Activated T-helper 1 cell treated with Interleukin-2 at 50 U/mL for 16 hours (primary cell): ENCODE results near the gene NLRP6.
"Not testable (repeated sequence)": the region's sequence is repeated elsewhere in the genome, so short reads cannot be mapped to it uniquely, and the experiment has no call there.

Source experiments
- DNase-seq: peaks from one replicate; pipeline ENCODE4 v3.0.0-alpha.2; 2020; ENCODE audit warnings: low read depth

NLRP6 gene

DNA sequence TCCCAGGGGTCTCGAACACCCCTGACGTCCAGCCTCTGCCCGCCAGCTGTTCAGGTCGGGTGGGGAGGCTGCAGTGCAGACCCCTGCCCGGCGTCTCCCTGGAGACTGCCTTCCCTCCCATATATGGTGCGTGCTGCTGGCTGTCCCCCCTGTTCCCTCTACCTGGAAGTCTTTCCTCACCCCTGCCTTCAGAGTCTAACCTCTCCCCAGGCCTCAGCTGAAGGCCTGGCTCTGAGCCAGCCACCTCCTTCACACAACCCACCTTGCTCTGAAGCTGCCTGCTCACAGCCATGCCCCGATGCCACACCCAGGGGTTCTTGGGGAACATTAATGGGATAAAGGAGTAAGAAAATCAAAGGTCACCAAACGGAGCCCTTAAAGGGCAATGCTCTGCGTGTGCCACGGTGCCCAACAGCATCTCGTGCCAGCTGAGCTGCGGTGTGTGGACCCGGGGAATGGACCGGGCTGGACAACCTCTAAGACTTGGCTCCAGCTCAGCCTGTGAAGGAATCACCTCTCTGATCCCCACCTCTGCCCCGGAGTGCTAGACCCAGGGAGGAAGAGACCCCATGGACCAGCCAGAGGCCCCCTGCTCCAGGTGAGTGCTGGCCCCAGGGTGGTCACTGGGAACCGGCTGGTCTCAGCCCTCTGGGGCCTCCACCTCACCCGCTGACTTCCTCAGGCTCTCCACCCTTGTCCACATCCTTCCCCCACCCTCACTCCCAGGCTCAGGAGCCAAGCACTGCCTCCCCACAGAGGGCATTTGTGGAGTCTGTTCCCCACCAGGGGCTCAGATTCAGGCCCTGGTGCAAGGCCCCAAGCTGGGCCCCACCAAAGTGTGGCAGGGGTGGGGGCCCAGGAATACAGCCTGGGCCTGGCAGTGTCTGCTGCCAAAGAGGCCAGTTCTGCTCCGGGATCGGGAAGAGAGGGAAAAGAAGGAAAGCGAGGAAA, at the start of gene NLRP6:
NLRP6 (plus strand) TSS at position 407 of the 951 bp plus-strand sequence; CDS start at position 570, 163 bp downstream.
- DNase-seq, result no peak

DNA sequence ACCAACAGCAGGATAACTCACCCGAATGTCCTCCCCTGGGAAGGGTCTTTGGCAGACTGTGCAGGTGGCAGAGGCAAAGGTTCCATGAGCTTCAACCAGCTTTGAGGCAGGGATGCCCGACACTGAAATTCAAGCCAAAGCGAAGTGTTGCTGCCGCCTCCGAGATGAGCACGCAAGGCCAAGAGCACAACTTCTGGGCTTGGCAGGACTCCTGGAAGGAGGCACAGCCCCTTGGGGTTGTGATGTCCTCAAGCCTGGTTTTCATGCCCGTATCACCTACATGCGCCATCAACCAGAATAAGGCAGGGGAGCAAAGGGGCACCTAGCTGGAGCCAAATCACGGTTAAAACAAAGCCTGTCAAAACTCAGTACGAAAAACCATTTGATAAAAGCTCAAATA, 47.8 kb upstream of the NLRP6 start:
- no peak for DNase-seq

DNA sequence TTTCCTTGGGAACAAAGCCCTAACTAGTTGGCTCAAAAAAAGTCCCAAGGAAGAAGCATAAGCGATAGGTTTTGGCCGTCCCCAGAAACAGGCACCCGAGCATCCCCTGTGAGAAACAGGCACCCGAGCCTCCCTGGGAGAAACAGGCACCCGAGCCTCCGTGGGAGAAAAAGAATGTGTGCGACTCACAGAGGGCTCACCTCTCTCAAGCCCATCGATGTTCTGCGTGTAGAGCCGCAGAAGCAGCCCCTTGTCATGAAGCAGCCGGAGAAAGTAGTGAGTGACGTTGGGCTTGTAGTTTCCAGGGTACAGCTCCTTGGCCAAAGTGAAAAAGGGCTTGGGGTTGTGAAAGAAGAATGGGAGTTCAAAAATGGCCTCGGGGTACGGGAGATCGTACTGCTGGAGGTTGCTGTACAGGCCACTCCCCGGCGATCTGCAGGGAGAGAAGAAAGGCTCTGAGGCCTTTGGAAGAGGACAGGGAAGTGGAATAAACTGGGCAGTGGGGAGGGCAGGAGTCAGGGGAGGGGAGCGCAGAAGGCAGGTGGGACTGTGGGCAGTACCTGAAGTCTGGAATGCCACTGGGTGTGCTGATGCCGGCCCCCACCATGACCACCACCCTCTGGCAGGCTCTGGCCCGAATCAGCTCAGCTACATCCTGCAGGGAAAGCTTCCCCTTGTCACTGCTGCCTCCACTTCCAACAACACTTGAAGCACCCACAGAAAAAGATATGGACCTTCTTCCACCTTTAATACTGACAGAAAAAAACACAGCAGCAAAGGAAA, 45.2 kb upstream of the NLRP6 start:
- DNase-seq, result no peak

DNA sequence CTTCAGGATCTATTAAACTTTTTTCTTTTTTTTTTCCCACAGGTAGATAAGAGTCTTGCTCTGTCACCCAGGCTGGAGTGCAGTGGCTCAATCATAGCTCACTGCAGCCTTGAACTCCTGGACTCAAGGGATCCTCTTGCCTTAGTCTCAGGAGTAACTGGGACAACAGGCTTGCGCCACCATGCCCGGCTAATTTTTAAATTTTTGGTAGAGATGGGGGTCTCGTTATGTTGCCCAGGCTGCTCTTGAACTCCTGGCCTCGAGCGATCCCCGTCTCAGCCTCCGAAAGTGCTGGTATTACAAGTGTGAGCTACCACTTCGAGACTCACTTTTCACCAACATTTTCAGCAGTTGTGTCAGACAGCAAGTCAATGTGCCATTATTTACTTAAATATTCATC, 43.0 kb upstream of the NLRP6 start:
- DNase-seq, result no peak

DNA sequence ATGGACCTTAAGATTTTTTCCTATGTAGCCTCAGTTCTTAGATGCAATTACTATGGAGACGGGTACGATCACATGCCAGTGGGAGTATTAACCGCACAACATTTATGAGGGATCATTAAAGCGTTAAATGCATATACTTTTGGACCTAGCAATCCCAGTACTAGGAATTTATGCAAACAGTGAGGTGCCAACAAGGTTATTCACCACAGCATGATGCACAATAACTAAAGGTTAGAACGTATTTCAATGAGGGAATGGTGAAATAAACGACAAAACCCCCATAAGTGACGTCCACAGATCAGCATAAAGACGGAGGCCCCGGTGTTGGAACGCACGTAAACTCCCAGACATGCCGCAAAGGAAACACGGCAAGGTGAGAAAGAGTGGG, 42.6 kb upstream of the NLRP6 start:
- peak; percentile 26 for DNase-seq

DNA sequence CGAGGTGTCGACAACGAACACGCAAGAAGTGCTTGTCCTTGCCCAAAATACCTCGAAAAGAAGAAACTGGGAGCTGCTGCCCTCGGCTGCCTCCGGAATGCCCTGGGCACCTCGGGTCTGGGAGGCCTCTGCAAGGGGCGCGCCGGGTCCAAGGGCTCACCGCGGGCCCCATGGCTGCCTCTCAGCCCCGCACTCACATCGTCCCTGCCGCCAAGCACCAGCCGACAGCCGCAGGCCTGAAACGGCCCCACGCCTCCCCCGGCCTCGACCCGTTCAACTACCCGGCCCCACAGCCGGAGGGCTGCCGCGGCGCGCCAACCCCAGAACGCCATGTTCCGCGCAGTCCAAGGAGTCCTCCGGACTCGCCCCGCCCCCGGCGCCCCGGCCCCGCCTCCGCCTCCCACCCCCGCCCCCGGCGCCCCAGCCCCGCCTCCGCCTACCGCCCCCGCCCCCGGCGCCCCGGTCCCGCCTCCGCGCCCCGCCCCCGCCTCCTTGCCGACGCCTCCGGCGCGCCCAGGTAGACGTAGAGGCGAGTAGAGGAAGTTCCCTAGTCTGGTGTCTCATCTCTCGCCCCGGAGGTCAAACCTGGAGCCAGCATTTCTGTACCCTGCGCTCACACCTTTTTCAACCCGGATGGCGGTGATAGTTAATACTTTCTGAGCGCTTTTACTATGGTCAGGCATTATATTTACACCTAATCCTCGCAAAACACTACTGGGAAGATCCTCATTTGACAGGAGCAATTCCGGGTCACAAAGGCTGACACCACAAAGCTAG, 42.0 kb upstream of the NLRP6 start, which contains the start of gene SIRT3:
SIRT3 (minus strand) TSS at position 346 of the 777 bp plus-strand sequence; CDS start at position 332, 14 bp downstream.
- DNase-seq, result peak; percentile 75

DNA sequence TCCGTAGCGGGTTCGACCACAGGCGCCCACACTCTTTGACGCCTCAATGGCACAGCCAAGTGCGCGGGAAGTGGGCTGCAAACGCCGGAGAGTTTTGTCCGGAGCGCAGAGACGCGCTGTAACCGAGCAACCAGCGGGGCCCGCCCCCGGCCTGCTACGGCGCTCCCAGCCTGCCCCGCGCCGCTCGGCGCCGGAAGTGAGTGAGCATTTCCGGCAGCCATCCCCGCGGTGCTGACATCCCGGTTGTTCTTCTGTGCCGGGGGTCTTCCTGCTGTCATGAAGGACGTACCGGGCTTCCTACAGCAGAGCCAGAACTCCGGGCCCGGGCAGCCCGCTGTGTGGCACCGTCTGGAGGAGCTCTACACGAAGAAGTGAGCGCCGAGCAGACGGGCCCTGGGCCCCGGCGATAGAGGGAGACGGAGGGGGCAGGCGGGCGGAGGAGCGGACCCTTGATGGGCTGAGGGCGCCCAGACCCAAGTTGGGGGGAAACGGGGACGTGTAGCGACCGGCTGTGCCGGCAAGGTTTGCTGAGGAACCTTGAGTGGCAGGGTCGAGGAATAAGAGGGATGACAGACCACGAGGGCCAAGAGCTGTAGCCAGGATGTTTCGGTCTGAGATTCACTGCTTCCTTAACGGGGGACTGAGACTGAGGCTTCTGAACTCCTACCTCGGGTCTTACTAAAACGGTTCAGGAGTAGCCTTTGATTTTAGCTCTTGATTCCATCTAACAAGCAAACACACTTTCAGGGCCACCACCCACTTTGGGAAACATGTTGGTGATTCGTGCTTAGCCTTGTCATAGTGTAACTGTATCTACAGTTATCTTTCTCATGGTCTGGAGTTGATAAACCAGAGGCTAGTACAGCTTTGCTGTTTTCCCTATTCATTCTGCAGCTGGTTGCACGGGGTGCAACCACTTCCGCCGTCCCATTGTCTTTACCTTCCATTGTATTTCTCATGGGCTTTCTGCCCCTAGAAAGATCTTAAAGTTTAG, 41.1 kb upstream of the NLRP6 start, which contains the start of gene PSMD13:
PSMD13 (plus strand) TSS at position 203 of the 994 bp plus-strand sequence; CDS start at position 277, 74 bp downstream.
- DNase-seq, result peak; percentile 86

DNA sequence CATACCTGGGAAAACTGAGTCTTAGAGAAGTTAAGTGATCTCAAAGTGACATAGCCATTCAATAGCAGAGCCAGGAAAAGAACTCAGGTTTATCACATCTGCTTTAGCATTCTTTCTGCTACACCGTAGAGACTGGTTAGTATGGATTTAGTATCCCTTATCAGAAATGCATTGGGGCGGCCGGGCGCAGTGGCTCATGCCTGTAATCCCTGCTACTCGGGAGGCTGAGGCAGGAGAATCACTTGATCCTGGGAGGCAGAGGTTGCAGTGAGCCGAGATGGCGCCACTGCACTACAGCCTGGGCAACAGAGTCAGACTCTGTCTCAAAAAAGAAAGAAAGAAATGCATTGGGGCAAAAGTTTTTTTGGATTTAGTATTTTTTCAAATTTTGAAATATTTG, 39.9 kb upstream of the NLRP6 start:
- not testable (repeated sequence) for DNase-seq

DNA sequence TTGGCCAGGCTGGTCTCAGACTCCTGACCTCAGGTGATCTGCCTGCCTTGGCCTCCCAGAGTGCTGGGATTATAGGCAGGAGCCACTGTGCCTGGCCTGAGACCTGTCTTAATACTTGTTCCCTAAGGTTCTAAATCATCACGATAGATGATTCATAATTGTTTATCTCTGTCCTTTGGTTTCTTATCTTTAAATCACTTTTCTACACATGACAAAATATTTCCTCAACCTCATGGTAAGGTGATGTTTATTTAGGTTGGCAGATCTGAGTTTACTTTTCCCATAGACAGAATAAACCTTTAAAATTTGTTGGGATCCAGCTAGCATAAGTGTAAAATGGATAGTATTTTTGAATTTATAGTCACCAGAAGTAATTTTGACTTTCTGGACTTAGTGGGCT, 37.9 kb upstream of the NLRP6 start:
- DNase-seq, result no peak

DNA sequence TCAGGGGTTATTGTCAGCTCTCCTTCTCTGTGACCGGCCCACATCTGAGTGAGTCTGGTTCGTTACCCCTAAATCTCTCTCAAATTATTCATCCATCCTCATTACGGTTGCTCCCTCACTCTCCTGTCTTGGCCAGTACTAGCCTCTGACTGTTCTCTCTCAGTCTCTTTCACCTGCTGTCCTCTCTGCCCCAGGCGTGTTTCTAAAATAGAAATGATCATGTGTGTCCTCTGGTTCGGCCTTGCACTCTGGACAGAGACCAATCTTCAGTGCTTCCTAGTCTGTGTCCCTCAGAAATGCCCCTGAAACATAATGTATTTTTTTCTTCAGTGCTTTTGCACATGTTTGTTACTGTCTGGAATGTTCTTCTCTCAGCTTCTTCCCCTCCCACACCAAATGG, 36.6 kb upstream of the NLRP6 start:
- DNase-seq, result no peak

DNA sequence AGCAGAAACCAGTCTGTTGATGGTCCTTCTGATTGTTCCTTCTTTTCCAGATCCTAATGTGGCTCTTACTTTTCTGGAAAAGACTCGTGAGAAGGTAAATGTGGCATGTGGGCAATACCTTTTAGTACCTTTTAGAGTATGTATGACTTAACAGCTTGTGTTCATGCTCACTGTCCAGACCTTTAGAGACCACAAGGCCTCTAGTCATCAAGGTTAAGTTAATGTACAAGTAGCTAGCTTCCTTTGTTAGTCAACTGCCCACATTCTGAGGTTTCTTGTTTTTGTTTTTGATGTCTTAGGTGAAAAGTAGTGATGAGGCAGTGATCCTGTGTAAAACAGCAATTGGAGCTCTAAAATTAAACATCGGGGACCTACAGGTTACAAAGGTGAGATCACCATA, 33.8 kb upstream of the NLRP6 start:
- no peak for DNase-seq

DNA sequence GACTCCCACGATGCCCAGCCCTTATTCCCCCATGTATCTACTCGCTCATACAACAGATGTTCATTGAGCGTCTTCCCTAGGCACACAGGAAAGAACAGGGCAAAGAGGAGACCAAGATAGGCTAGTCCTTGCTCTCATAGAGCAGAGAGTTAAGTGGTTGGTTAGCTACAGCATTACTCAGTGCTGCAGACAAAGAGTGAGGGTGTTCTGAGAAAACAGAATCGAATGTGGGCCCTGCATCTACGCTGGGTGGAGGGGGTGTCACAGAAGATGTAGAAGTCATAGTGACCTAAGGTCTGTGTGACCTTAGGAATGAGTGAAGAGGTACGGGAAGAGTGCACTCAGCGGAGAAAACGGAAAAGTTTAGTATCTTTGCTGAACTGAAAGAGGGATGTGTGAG, 29.1 kb upstream of the NLRP6 start:
- no peak for DNase-seq

DNA sequence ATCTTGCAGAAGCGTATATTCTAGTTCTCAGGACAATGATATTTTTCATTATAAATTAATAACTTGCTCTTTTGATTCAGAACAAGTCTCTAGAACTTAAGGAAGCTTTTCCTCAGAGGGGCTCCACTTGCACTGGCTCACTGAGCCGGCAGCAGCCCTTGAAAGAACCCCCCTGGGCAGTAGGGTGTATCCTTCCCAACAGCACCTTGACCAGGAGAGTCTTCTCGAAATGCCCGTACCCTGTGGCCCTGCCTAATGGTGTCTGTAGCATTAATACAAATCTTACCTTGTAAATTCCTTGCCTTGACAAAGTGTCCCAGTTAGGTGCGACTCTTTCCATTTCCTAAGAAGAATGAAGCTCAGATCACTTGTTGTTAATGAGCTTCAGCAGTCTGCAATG, 27.9 kb upstream of the NLRP6 start:
- no peak for DNase-seq

DNA sequence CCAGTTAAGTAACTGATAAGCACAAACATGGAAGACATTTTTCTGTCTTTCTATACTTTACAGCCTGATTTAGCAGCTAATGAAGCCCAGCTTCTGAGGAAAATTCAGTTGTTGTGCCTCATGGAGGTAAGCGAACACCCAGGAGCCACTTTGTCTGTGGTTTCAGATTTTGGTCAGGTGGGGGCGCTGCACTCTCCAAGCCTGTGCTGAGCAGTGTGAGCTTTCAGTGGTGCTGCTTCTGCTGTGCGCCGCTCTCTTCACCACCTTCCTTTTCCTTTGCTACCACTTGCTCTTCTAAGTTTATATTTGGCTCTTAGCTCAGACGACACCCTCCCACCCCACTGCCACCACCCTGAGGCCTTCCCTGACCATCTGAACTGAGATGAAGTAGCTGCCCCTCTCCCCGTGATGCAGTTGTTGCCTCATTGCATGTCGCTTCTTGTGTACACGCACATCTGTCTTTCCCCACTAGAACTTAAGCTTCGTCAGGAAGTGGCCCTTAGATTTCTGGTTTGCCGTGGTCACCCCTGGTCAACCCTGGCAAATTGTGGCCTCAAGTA, 27.4 kb upstream of the NLRP6 start:
- peak; percentile 67 for DNase-seq

DNA sequence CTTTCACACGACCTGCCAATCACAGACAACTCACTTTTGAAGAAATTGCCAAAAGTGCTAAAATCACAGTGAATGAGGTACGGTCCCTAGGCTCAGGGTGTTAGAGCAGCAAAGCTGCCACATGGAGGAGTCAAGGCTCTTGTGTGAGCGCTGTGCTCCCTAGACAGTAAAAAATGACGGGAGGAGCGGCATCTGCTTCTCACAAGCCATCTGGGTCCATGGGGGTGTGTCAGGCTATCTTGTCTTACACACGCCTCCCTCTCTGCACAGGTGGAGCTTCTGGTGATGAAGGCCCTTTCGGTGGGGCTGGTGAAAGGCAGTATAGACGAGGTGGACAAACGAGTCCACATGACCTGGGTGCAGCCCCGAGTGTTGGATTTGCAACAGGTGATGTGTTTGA, 26.7 kb upstream of the NLRP6 start:
- no peak for DNase-seq

DNA sequence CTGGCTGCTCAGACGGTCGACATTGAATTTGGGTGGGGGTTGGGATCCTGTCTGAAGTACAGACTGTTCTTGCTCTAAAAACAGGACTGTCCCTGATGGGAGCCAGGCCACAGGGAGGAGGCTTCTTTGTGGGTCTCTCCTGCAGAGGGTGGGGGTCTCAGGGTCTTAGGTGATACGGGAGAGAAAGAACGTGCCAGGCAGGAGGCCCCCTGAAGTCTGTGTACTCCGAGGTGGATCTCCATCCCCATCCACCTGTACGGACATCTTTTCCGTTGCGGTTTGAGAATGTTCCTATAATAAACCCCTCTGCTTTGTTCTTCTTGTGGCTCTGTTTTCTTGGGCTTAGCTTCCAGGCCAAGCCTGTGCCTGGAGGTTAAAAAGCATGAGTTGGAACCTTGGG, 25.5 kb upstream of the NLRP6 start:
- DNase-seq, result no peak

DNA sequence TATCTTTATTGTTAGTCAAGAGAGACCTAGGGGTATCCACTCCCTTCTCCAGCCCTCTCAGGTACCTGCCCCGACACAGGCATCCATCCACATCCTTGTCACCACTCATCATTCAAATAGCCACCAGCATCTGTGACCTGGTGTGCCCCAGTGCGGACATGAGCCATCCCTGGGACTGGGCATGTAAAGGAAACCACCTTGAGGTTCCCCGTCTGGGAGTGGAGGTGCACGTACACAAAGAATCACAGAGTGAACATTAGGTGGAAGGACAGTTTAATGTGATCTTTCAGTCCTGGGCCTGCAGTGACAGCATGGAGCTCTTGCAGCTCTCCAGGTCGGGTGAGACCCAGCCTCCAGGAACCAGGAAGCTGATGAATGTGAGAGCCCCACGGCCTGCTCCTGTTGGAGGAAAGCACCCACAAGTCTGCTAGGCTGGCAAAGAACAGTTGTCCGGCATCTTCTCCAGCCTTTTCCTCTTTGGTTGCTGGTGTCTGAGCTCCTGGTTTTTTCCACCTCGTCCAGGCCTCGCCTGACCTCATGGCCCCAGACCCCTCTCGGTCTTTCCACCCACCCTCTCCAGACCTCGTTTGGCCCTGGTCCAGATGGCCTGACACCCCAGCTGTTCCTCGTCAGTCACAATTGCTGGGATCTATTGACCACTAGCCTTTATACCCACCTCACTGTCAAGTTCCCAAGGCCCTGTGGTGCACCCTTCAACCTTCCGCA, 24.9 kb upstream of the NLRP6 start:
- DNase-seq, result no peak

DNA sequence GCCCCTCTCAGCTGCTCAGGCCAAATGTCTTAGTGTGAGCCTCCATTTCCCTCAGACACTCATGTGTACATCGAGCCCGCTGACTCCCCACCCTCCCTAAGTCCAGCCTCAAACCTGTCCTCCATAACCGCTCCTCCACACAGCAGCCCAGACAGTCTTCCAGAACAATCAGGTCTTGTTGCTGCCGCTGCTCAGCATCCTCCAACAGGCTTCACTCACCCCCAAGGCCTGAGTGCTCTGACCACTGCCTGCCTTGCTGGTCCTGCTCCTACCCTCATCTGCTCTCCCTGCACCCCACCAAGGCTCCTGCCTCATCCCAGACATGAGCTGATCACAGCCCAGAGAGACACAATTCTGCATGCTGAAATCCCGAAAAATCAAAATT, 24.3 kb upstream of the NLRP6 start:
- DNase-seq, result no peak

DNA sequence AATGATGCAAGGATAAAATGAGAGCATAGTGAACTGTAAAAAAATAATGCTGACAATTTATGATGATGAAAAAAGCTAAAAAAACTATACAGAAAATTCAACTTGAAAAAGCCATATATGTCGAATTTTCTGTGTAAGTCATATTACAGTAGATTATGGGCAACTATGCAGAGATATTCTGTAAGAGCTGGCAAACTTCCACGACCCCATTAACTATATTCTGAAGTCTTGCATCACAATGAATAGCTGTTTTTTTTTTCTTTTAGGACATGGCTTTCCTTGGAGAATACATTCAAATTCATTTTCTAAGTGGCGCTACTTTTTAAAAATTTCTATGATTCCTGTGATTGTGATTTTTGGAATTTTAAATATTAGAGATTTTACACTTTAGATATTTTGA, 23.0 kb upstream of the NLRP6 start:
- no peak for DNase-seq

DNA sequence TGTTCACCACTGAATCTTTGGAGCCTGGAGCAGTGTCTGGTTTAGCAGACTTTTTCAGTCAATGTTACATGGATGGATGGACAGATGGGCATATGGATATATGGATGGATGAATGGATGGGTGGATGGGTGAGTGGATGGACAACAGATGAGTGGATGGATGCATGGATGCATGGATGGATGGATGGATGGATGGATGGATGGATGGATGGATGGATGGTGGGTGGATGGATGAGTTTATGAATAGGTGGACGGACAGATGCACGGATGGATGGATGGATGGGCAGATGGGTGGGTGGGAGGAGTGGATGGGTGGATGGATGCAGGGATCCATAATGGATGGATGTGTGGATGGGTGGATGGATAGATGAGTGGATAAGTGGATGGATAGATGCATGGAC, 22.4 kb upstream of the NLRP6 start:
- DNase-seq, result no peak
